ENCODE data around the gene KCNA2.
A peak's percentile ranks its signal among the peaks of the same experiment; 100 is the strongest.

Gene KCNA2

DNA sequence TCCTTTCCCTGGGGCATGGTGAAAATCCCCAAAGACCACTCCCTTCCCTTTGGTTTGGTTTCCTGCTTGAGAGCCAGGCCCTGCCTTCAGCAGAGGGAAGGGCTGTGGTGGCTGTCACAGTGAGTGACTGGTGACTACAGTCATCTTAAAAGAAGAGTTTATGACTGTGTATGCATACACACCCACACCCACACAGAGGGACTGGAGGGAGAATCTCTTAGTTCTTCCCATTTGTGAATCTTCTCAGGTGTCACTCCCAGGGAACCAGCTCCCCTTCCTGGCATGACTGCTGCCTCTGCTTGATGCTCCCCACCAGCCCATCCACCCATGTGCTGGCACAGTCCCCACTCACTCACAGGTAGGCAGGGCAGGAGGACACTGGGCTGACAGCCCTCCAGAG, 3.9 kb upstream of the KCNA2 start:
- H3K4me3 ChIP-seq: peak overlapping the region; percentile 35
- H3K9me3 ChIP-seq (ENCODE audit: low read depth, low read length): no peaks in the 10 kb centered on the region
- H3K9ac ChIP-seq (ENCODE audit: insufficient read length): peak overlapping the region; percentile 30
- H3K36me3 ChIP-seq (ENCODE audit: insufficient read depth, low read length): no peaks in the 10 kb centered on the region; the same call in 1 of the 2 replicates
- H3K27ac ChIP-seq: peak overlapping the region; percentile 95
- DNase-seq (ENCODE audit: low read depth, low spot score): no peak
- TF ChIP-seq FOXP2 (optimal IDR thresholded peaks at IDR 0.05; ENCODE audit: control extremely low read depth, extremely low read length, insufficient read depth) (no peak), POLR2AphosphoS5 (IDR thresholded peaks at IDR 0.05; ENCODE audit: borderline replicate concordance, low read depth, low read length) (no peak), EZH2 (IDR thresholded peaks at IDR 0.05) (no peak)

DNA sequence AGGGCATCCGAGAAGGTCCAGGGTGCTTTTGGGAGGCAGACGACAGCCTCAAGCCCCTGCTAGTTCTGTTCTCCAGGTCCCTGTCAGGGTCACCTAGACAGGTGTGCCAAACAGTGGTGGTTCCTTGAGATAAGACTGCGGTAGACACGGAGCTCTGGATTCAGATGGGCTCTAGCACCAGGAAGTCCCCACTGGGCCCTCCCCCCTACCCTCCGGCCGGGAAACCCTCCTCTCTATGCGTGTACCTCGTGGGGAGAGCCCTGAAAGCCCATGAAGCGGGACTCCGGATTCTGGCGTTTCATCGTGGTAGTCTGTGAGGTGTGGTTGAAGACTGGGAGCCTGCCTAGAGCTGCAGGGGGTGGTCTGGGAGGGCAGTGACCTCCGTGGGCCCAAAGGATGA, 2.1 kb upstream of the KCNA2 start:
- Histone ChIP-seq H3K27ac (peak overlapping the region; percentile 95), H3K9ac (ENCODE audit: insufficient read length) (no peak overlapping the region), H3K9me3 (ENCODE audit: low read depth, low read length) (no peaks in the 10 kb centered on the region), H3K4me3 (peak overlapping the region; percentile 94), H3K36me3 (ENCODE audit: insufficient read depth, low read length) (peaks cover 10% of the 10 kb centered on the region)
- no peak for DNase-seq (ENCODE audit: low read depth, low spot score)
- TF ChIP-seq EZH2 (IDR thresholded peaks at IDR 0.05): no peak
- no peak for TF ChIP-seq FOXP2 (optimal IDR thresholded peaks at IDR 0.05; ENCODE audit: control extremely low read depth, extremely low read length, insufficient read depth)
- TF ChIP-seq POLR2AphosphoS5 (IDR thresholded peaks at IDR 0.05; ENCODE audit: borderline replicate concordance, low read depth, low read length): no peak

DNA sequence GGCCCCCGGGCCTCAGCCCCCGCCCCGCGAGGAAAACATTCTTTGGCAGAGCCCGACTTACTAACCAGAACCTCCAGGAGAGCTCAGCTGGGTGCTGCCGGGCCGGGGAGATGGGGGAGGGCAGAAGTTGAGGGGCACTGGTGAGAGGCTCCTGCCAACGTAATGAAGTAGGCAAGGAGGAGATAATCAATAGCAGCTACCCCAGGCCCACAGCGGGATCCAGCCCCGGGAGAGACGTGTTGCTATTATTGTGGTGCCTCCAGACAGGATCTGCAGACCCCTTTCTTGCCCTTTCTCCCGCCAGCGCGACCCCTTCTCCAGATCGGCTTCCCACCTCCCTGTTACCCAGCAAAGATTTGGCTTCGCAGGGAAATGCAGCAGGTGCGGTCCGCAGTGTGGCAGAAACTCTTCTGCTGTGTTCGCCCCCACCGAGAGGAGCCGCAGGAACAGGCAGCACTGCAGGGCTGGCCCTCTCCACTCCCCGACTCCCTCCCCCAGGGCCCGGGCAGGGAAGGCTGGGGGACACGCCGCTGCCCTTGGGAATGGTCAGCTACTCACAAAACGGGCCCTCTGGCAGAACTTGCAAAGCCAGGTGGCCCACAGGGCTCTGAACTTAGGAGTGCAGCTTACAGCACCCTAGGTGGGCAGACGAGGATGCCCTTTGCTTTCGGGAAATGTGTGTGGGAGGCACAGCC, 1.5 kb upstream of the KCNA2 start:
- 0 out of 2 replicates have a peak, but pooled peaks have one; percentile 9 for TF ChIP-seq POLR2AphosphoS5 (IDR thresholded peaks at IDR 0.05; ENCODE audit: borderline replicate concordance, low read depth, low read length)
- no peak for TF ChIP-seq EZH2 (IDR thresholded peaks at IDR 0.05)
- no peak for TF ChIP-seq FOXP2 (optimal IDR thresholded peaks at IDR 0.05; ENCODE audit: control extremely low read depth, extremely low read length, insufficient read depth)
- H3K9me3 ChIP-seq (ENCODE audit: low read depth, low read length): no peaks in the 10 kb centered on the region
- H3K36me3 ChIP-seq (ENCODE audit: insufficient read depth, low read length): peaks cover 16% of the 10 kb centered on the region
- H3K27ac ChIP-seq: no peak overlapping the region; the same call in 1 of the 2 replicates
- DNase-seq (ENCODE audit: low read depth, low spot score): no peak
- peak overlapping the region; percentile 48 for H3K9ac ChIP-seq (ENCODE audit: insufficient read length)
- peak overlapping the region; percentile 94 for H3K4me3 ChIP-seq

- H3K27ac ChIP-seq: peak overlapping the region; percentile 70
- no peak for DNase-seq (ENCODE audit: low read depth, low spot score)
- TF ChIP-seq FOXP2 (optimal IDR thresholded peaks at IDR 0.05; ENCODE audit: control extremely low read depth, extremely low read length, insufficient read depth) (no peak), POLR2AphosphoS5 (IDR thresholded peaks at IDR 0.05; ENCODE audit: borderline replicate concordance, low read depth, low read length) (peak; percentile 3; the same call in 1 of the 2 replicates), EZH2 (IDR thresholded peaks at IDR 0.05) (no peak)
- peak overlapping the region; percentile 77 for H3K9ac ChIP-seq (ENCODE audit: insufficient read length)
- no peaks in the 10 kb centered on the region for H3K9me3 ChIP-seq (ENCODE audit: low read depth, low read length)
- H3K36me3 ChIP-seq (ENCODE audit: insufficient read depth, low read length): peaks cover 23% of the 10 kb centered on the region
- H3K4me3 ChIP-seq: peak overlapping the region; percentile 94
These were observed 738 bp upstream of the KCNA2 start for GRCh38 chr1:110606657-110607535.

- H3K36me3 ChIP-seq (ENCODE audit: insufficient read depth, low read length): peaks cover 34% of the 10 kb centered on the region
- no peak overlapping the region for H3K27ac ChIP-seq
- H3K9ac ChIP-seq (ENCODE audit: insufficient read length): peak overlapping the region; percentile 11
- TF ChIP-seq EZH2 (IDR thresholded peaks at IDR 0.05): no peak
- TF ChIP-seq FOXP2 (optimal IDR thresholded peaks at IDR 0.05; ENCODE audit: control extremely low read depth, extremely low read length, insufficient read depth): no peak
- TF ChIP-seq POLR2AphosphoS5 (IDR thresholded peaks at IDR 0.05; ENCODE audit: borderline replicate concordance, low read depth, low read length): no peak
- no peak for DNase-seq (ENCODE audit: low read depth, low spot score)
- H3K4me3 ChIP-seq: peak overlapping the region; percentile 94
- no peaks in the 10 kb centered on the region for H3K9me3 ChIP-seq (ENCODE audit: low read depth, low read length)
These were observed 712 bp downstream of the KCNA2 start for GRCh38 chr1:110605446-110605845.

- DNase-seq (ENCODE audit: low read depth, low spot score): no peak
- Histone ChIP-seq H3K36me3 (ENCODE audit: insufficient read depth, low read length) (peaks cover 41% of the 10 kb centered on the region), H3K4me3 (peak overlapping the region; percentile 94), H3K9me3 (ENCODE audit: low read depth, low read length) (no peaks in the 10 kb centered on the region), H3K27ac (no peak overlapping the region), H3K9ac (ENCODE audit: insufficient read length) (peak overlapping the region; percentile 11)
- TF ChIP-seq EZH2 (IDR thresholded peaks at IDR 0.05) (no peak), POLR2AphosphoS5 (IDR thresholded peaks at IDR 0.05; ENCODE audit: borderline replicate concordance, low read depth, low read length) (no peak), FOXP2 (optimal IDR thresholded peaks at IDR 0.05; ENCODE audit: control extremely low read depth, extremely low read length, insufficient read depth) (no peak)
These were observed 1.5 kb downstream of the KCNA2 start for GRCh38 chr1:110604586-110605148.

DNA sequence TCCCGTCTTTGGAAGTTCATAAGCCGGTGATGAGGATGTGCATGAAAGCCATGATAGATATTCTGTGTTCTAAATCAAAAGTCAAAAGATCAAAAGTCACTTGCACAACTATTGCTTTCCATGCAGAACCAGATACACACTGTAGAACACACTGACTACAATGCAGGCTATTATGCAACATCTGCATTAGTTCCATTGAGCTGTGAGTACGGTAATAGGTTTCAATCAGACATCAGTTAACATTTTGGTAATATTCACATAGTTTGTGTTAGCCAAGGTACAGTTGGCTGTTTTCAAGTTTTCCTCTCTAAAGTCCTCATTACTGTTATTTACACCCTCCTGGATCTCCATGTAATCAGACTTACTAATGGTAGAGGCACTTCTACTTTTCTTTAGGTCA, 3.1 kb downstream of the KCNA2 start:
- DNase-seq (ENCODE audit: low read depth, low spot score): no peak
- peaks cover 55% of the 10 kb centered on the region for H3K36me3 ChIP-seq (ENCODE audit: insufficient read depth, low read length)
- H3K9ac ChIP-seq (ENCODE audit: insufficient read length): no peak overlapping the region
- TF ChIP-seq EZH2 (IDR thresholded peaks at IDR 0.05): no peak
- TF ChIP-seq POLR2AphosphoS5 (IDR thresholded peaks at IDR 0.05; ENCODE audit: borderline replicate concordance, low read depth, low read length): no peak
- no peak for TF ChIP-seq FOXP2 (optimal IDR thresholded peaks at IDR 0.05; ENCODE audit: control extremely low read depth, extremely low read length, insufficient read depth)
- H3K4me3 ChIP-seq: peak overlapping the region; percentile 94
- H3K27ac ChIP-seq: no peak overlapping the region
- no peaks in the 10 kb centered on the region for H3K9me3 ChIP-seq (ENCODE audit: low read depth, low read length)

DNA sequence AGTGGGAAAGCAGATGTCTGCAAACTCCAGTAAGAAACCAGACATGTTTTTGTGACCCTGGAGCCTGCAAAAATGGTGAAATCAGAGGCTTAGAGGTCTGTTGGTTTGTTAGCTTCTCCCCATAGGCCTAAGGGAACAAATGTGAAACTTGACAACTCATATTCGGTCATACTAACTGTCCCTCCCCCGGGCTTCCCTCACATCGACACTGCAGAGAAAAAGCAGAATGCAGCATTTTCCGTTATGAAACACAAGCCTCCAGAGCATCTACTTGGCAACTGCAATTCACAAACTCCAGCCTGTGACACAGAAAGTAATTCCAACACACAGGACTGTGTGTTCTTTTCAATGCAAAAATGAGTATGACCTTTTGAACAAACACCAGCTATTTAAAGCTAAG, 3.7 kb downstream of the KCNA2 start:
- Histone ChIP-seq H3K36me3 (ENCODE audit: insufficient read depth, low read length) (peaks cover 56% of the 10 kb centered on the region), H3K9me3 (ENCODE audit: low read depth, low read length) (no peaks in the 10 kb centered on the region), H3K9ac (ENCODE audit: insufficient read length) (no peak overlapping the region), H3K27ac (no peak overlapping the region), H3K4me3 (peak overlapping the region; percentile 94)
- no peak for DNase-seq (ENCODE audit: low read depth, low spot score)
- no peak for TF ChIP-seq FOXP2 (optimal IDR thresholded peaks at IDR 0.05; ENCODE audit: control extremely low read depth, extremely low read length, insufficient read depth)
- TF ChIP-seq POLR2AphosphoS5 (IDR thresholded peaks at IDR 0.05; ENCODE audit: borderline replicate concordance, low read depth, low read length): no peak
- no peak for TF ChIP-seq EZH2 (IDR thresholded peaks at IDR 0.05)
